Lower leg skin (tissue), 3 donors: ENCODE data around the gene NMNAT3.

Experiments
- CTCF ChIP-seq, 3 donors: fragments of 450-650 bp; IDR thresholded peaks; one replicate each; pipeline ENCODE4 v1.5.1; 2016; ENCODE audit warnings: antibody characterized with exemption in 3 of 3, mild to moderate bottlenecking in 3 of 3, moderate library complexity in 2 of 3
- POLR2A ChIP-seq, 2 donors: fragments of 450-650 bp; IDR thresholded peaks; one replicate each; pipeline ENCODE4 v1.6.1; 2016 to 2017; ENCODE audit warnings: antibody characterized with exemption in 2 of 2, mild to moderate bottlenecking in 1 of 2, moderate library complexity in 1 of 2

- TF ChIP-seq CTCF (IDR thresholded peaks at IDR 0.05) (no peak), POLR2A (IDR thresholded peaks at IDR 0.05) (no peak)
These were observed 38.1 kb upstream of the NMNAT3 start for GRCh38 chr3:139715743-139716360.
